Measurements from ENCODE around the gene HSPB1. TPM values are rescaled to one million over a fixed set of nuclear protein-coding genes. Genes with fewer than 3 reads are reported as not detected.

Gene HSPB1
- total RNA-seq, 1 experiment from 2014 or later, result 422 TPM

GRCh38 chr7:76342222-76342621 is 39.7 kb downstream of the HSPB1 start:
- CTCF ChIA-PET, result no interaction called here

GRCh38 chr7:76343294-76343930 is 40.9 kb downstream of the HSPB1 start:
- Histone ChIP-seq H3K27ac (ENCODE audit: low read length) (no peak overlapping the region), H3K36me3 (ENCODE audit: control insufficient read depth, insufficient read depth, low read length) (peaks cover 16% of the 10 kb centered on the region)
- CTCF ChIA-PET, result no interaction called here

More at GRCh38 chr7:76342222-76342621, 39.7 kb downstream of the HSPB1 start:
- ATAC-seq, result no peak
- POLR2A ChIA-PET, result no interaction called here
- intact Hi-C loops (cut with micrococcal nuclease; ENCODE audit: unreplicated experiment) (no loop called here), in situ Hi-C loops (cut with HindIII; ENCODE audit: low pct_unique_long_range_greater_than_20kb, low sequenced_read_pairs) (no loop called here)
- BruUV-seq (replicated peaks), result no TSS peak
- Histone ChIP-seq H3K27ac (ENCODE audit: low read length) (no peak overlapping the region), H3K4me3 (ENCODE audit: low read depth in 2 of 2, low read length in 2 of 2) (no peak overlapping the region), H3K27me3 (ENCODE audit: control insufficient read depth, insufficient read depth, low read length) (no peaks in the 10 kb centered on the region), H3K9me3 (ENCODE audit: control insufficient read depth, insufficient read depth, low read depth, low read length) (no peaks in the 10 kb centered on the region), H3K4me1 (ENCODE audit: control insufficient read depth, insufficient read depth, low read length) (peaks cover 21% of the 10 kb centered on the region), H3K36me3 (ENCODE audit: control insufficient read depth, insufficient read depth, low read length) (peaks cover 16% of the 10 kb centered on the region)
- no peak for DNase-seq (ENCODE audit: low read depth, low spot score)
- TF ChIP-seq SIN3A (IDR thresholded peaks at IDR 0.05; ENCODE audit: borderline replicate concordance, insufficient read depth, low read depth, low read length), result no peak
- no peak for TF ChIP-seq POLR2AphosphoS5 (IDR thresholded peaks at IDR 0.05; ENCODE audit: low read depth, low read length)
- no peak for TF ChIP-seq REST (IDR thresholded peaks at IDR 0.05; ENCODE audit: insufficient read depth in 1 of 2, low read depth in 2 of 2, low read length in 1 of 2)
- no peak for TF ChIP-seq CTCF (IDR thresholded peaks at IDR 0.05)
- no peak for TF ChIP-seq TCF7L2 (IDR thresholded peaks at IDR 0.05; ENCODE audit: low read depth, low read length)

More at GRCh38 chr7:76343294-76343930, 40.9 kb downstream of the HSPB1 start:
- Histone ChIP-seq H3K4me1 (ENCODE audit: control insufficient read depth, insufficient read depth, low read length) (peaks cover 15% of the 10 kb centered on the region; the same call in 1 of the 2 replicates), H3K4me3 (ENCODE audit: low read depth in 2 of 2, low read length in 2 of 2) (no peak overlapping the region), H3K27me3 (ENCODE audit: control insufficient read depth, insufficient read depth, low read length) (no peaks in the 10 kb centered on the region), H3K9me3 (ENCODE audit: control insufficient read depth, insufficient read depth, low read depth, low read length) (no peaks in the 10 kb centered on the region)
- POLR2A ChIA-PET, result no interaction called here
- in situ Hi-C loops (cut with HindIII; ENCODE audit: low pct_unique_long_range_greater_than_20kb, low sequenced_read_pairs), result no loop called here
- TF ChIP-seq REST (IDR thresholded peaks at IDR 0.05; ENCODE audit: insufficient read depth in 1 of 2, low read depth in 2 of 2, low read length in 1 of 2) (no peak), CTCF (IDR thresholded peaks at IDR 0.05) (no peak), SIN3A (IDR thresholded peaks at IDR 0.05; ENCODE audit: borderline replicate concordance, insufficient read depth, low read depth, low read length) (no peak), TCF7L2 (IDR thresholded peaks at IDR 0.05; ENCODE audit: low read depth, low read length) (no peak), POLR2AphosphoS5 (IDR thresholded peaks at IDR 0.05; ENCODE audit: low read depth, low read length) (no peak)
- intact Hi-C loops (cut with micrococcal nuclease; ENCODE audit: unreplicated experiment), result no loop called here
- ATAC-seq (no peak), DNase-seq (ENCODE audit: low read depth, low spot score) (no peak)
- no TSS peak for BruUV-seq (replicated peaks)

Measured in Panc1 (cell line).